ENCODE results near the gene NECAB3. TPM values are rescaled to one million over a fixed set of nuclear protein-coding genes. Genes with fewer than 3 reads are reported as not detected.
A peak's percentile ranks its signal among the peaks of the same experiment; 100 is the strongest.

NECAB3 gene
- total and polyA plus RNA-seq, 2 of the 13 experiments (the other 11 are each of a cell fraction or from before 2014, with no cell fraction given): 61.5 to 65.5 TPM

- peak; percentile 95 for TF ChIP-seq ZNF777 (CRISPR knock-in tag; IDR thresholded peaks at IDR 0.05)
- TF ChIP-seq ARID4A (CRISPR knock-in tag; IDR thresholded peaks at IDR 0.05; ENCODE audit: borderline replicate concordance): peak; percentile 59
- TF ChIP-seq DMAP1 (CRISPR knock-in tag; IDR thresholded peaks at IDR 0.05): peak; percentile 66
- no peak for TF ChIP-seq LRRFIP1 (CRISPR knock-in tag; conservative IDR thresholded peaks at IDR 0.05)
- no peak for TF ChIP-seq NONO (IDR thresholded peaks at IDR 0.05)
- peak; percentile 91 for TF ChIP-seq NONO (CRISPR knock-in tag; conservative IDR thresholded peaks at IDR 0.05)
- peak; percentile 54 for TF ChIP-seq GABPA (IDR thresholded peaks at IDR 0.05; ENCODE audit: low read depth, low read length)
- TF ChIP-seq GABPA (CRISPR knock-in tag; IDR thresholded peaks at IDR 0.05; ENCODE audit: low read depth): no peak; the same call in 1 of the 2 replicates
- peak; percentile 53; the same call in 1 of the 2 replicates for TF ChIP-seq ZSCAN29 (CRISPR knock-in tag; conservative IDR thresholded peaks at IDR 0.05)
- TF ChIP-seq ZHX2 (IDR thresholded peaks at IDR 0.05; ENCODE audit: low read depth): no peak
- peak; percentile 94 for TF ChIP-seq ZHX2 (CRISPR knock-in tag; IDR thresholded peaks at IDR 0.05; ENCODE audit: borderline replicate concordance)
- TF ChIP-seq ZNF768 (CRISPR knock-in tag; IDR thresholded peaks at IDR 0.05): no peak
- TF ChIP-seq ZNF572 (CRISPR knock-in tag; IDR thresholded peaks at IDR 0.05): peak; percentile 71
- 0 out of 2 replicates have a peak, but pooled peaks have one; percentile 59 for TF ChIP-seq DNMT1 (CRISPR knock-in tag; IDR thresholded peaks at IDR 0.05)
- peak; percentile 92 for TF ChIP-seq SKI (IDR thresholded peaks at IDR 0.05; ENCODE audit: partially characterized antibody)
- TF ChIP-seq NFIC (IDR thresholded peaks at IDR 0.05; ENCODE audit: low read length): no peak; the same call in 1 of the 2 replicates
- TF ChIP-seq IKZF4 (CRISPR knock-in tag; IDR thresholded peaks at IDR 0.05; ENCODE audit: borderline replicate concordance, low read depth, not compliant biosample characterization): peak; percentile 31
- 0 out of 2 replicates have a peak, but pooled peaks have one; percentile 19 for TF ChIP-seq ZNF644 (CRISPR knock-in tag; IDR thresholded peaks at IDR 0.05; ENCODE audit: low read depth)
Observed at GRCh38 chr20:33674294-33675135, at the start of gene NECAB3 (continued).
